ENCODE results near the gene TRIP12.

The TRIP12 gene

GRCh38 chr2:229714080-229714735, 207.6 kb downstream of the TRIP12 start, which contains the start of gene DNER:
DNER (minus strand) TSS chr2:229714555; CDS start chr2:229714423, 132 bp downstream.
- no peak for DNase-seq
